Stimulated activated CD4-positive, alpha-beta T cell treated with anti-CD3 and anti-CD28 coated beads, TNF-alpha, amount 100 ng/mL, for 4 hours (primary cell): ENCODE measurements around the gene TP63.

Experiments
- DNase-seq, 3 experiments: peaks; one replicate each; pipeline ENCODE4 v3.0.0-alpha.2; 2020; ENCODE audit warnings: low read depth in 3 of 3

TP63 gene

GRCh38 chr3:189809583-189809982 lies 178.4 kb downstream of the TP63 start:
- no peak for DNase-seq

- DNase-seq, result no peak
Observed at GRCh38 chr3:189812806-189813465, 181.7 kb downstream of the TP63 start.

GRCh38 chr3:189813647-189814240 lies 182.6 kb downstream of the TP63 start:
- no peak for DNase-seq

DNA sequence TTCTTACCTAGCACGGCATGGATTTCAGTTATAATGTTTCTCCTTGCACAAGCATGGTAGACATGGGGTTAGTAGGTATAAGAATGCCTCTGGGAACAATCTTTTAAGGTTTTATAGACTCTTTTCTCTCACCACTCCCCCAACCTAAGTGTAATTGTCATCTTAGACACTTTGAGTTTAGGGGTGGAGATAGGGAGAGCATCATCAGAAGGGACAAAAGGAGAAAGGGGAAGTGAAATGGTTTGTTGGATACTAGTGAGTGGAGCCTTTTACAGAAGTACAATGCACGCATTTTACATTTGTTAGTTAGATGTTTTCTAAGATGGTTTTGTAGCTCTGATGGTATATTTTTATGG lies 189.2 kb downstream of the TP63 start:
- no peak for DNase-seq

DNA sequence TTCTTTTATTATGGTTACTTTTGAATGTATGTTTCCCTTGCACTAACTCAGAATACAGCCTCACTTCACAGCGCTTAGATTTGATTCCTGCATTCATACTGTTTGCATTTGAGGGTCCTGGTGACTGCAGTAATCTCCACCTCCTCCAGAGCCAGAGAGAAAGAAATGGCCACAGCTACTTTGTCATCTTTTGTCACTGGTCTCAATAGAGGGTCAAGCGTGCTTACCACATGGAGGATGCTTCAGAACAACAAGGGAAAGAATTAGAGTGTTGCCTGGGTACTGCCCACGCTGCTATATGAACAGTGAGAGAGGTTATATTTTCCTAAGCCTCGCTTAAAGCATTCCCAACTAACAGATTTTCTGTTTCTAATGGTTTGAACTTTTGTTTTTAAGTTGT lies 190.1 kb downstream of the TP63 start:
- DNase-seq, result no peak

GRCh38 chr3:189822726-189823125 lies 191.5 kb downstream of the TP63 start:
- no peak for DNase-seq

DNA sequence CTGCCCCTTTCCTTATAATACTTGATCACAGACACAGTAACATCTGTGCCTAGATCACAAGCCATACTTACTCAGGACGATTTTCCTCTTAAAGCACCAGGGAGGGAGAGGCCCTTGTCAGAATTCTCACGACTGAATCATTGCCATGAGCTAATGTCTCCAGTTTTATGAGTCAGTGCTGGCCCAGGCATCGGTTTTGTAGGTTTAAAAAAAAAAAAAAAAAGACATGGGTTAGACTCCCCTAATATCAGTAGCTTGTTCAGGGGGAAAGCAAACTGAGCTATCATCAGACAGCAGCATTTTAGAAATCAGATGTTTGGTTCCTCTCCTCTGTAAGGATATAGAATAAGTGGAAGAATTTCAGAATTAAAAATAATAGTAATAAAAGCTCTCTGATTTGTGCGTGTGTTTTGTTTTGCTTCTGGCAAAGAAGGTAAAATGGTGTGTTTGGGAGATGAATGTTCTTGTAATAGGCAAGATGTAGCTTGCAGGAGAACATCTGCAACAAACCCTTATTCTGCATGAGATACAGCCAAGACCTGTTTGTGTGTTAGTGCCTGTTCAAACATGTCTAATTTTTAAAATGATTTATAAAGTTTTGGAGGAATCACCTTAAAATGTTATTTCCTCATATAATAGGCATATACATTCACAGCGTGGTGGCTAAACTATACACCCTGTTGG lies 193.6 kb downstream of the TP63 start:
- no peak for DNase-seq

DNA sequence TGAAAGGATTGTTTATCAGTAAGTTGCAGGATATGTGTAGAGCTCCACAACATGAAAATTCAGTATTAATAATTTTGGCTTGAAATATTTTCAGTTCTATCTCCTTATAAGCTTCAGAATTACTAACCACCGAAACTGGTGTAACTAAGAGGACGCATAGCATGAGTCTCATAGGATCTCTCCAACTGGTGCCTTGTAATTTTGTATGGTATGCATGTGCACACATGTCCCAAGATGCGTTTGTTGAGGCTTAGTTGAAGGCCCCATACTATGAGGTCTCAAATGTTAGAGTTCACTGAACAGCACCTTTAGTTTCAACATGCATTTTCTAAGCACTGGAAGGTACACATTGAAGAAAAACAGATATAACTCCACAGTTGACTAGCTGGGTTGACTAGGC lies 195.4 kb downstream of the TP63 start:
- DNase-seq, result no peak

DNA sequence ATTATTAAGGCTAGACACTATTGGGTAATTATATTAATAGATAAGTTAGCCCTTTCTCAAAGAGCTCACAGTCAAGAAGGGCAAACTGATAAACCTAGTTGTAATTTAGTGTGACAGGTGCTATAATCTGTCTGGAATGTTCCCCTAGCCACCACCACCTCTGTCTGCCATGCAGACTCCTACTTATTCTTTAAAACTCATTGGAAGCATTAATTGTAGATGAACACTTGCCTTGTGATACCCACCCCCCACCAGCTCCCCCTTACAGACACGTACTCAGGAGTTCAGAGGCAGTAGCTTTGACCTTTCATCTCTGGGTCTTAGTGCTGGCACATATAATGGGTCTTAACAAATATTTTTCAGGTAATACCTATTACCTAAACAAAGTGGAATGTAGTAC lies 195.9 kb downstream of the TP63 start:
- no peak for DNase-seq

GRCh38 chr3:189830401-189830800 lies 199.2 kb downstream of the TP63 start:
- DNase-seq, result no peak

- no peak for DNase-seq
Observed at GRCh38 chr3:189833266-189833665, 202.1 kb downstream of the TP63 start.

DNA sequence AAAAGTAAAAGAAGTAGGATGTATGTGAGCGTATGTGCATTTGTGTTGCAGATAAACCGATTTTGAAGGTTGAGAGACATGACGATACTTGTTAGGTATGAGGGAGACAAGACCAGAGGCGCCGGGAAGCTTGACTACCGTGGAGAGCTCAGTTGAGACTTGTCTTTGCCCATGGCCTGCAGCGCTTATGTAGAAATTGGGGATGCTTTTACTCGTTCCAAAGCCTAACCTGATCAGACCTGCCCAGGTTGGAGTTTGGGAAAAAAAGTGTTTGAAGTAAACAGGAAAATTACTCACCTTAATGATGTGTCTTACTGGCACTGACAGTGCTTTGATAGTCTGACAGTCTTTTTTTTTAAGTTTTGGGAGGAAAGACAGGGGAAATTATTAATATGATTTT lies 202.8 kb downstream of the TP63 start:
- no peak for DNase-seq

- DNase-seq, result no peak
Observed at GRCh38 chr3:189834462-189834861, 203.3 kb downstream of the TP63 start.

GRCh38 chr3:189836795-189837194 lies 205.6 kb downstream of the TP63 start:
- DNase-seq, result no peak

DNA sequence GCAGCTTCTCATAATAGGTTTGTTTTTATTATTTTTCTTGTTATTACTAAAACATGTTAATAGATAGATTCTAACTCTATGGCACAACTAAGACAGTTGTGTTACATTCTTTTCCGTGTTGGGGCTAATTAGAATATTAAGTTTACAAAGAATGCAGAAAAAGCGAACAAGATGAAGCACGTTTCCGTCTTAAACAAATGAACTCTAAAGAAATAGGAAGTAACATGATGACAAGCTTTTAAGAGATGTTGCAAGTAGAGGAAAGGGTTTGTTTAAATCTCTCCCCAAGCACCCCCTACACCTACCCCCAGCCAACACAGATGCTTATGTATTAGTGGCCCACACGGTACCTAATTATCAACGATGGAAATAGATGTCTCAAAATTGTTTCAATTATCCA lies 207.1 kb downstream of the TP63 start:
- no peak for DNase-seq

- DNase-seq, result no peak
Observed at GRCh38 chr3:189839576-189839975, 208.4 kb downstream of the TP63 start.

DNA sequence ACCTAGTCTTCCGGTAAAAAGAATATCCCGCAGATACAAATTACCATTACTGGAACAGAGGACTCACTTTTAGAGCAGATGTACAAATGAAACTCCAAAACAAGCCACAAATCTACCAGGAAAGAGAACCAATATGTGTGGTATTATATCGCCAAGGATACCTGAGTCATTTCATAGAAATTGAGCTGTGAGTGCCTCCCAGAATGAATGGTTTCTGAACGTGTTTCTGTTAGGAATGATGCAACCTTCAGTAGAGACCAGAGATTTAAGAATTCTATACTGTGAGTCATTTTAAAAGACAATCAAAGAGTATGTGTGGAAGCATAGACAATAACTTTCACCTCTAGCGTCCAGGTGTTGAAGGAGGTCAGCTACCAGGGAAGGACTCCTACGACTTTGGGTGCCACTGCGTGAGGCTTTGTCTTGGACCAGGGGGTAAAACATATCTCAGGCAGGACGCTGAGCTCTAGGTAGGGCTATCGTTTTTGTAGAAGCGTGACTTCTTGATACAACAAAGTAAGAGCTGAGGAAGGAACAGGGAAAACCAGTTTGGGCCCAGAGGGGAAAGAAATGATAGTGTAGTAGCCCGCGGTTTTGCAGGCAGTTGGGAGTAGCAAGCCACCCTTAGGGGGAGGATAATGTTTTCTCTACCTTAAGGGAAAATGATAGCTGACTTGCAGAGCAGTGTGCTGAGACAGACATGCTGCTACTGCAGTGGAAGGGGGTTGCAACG lies 210.4 kb downstream of the TP63 start:
- DNase-seq, result no peak

DNA sequence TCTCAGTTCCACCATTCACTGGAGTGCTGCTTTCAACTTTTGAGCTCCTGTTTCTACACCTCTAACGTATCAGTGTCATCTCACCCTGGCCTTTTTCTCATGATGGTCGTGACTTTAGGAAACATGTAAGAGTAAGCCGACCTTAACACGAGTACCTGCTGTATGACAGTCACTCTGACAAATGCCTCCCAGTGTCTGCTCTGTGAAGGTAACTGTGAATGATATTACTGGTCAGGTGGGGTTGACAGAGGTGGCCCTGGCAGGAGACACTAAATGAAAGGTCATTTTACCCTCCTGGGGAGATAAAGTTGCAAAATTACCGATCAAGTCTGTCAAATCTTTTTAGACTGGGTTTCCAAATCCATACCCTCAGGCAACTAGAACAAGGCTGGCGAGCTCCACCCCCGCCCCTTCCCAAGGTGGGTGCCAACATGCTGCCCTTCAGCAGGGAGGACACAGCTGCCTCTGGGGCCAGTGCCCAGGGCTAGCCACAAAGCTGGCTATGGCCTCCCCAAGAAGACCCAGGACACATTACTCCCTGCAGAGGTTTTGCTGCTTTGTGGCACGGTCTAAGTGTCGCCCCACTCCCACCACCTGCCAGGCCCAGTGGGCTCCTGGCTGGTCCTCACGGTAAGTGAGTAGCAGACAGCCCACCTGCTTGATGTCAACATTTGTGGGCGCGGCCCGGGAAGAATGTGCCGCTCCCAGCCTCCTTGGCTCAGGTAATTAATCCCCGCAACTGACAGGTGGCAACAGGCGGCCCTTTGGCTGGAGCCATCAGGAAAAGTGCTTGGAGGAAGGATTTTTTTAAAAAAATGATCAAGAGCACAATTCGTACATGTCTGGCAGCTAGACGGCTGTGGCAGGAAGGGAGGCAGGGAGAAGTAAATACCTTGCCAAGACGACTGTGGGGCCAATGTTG lies 211.8 kb downstream of the TP63 start:
- DNase-seq, result no peak

DNA sequence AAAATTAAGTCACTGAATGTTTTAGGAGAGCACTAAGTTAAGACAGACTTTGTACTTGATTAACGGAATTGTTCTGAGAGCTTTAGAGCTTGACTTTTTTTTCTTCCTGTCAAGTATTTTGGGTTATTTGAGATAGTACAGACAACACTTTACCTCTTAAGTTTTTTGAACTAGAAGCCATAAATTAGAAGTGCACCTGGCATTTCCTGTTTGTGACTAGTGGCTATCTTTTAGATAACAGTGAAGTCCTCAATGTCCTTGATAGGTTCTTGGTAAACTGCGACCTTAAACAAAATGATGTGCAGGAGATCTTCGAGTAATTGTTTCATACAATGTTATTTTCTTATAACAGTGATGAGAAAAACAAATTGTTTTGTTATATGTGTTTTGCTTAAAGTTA lies 213.9 kb downstream of the TP63 start:
- no peak for DNase-seq

DNA sequence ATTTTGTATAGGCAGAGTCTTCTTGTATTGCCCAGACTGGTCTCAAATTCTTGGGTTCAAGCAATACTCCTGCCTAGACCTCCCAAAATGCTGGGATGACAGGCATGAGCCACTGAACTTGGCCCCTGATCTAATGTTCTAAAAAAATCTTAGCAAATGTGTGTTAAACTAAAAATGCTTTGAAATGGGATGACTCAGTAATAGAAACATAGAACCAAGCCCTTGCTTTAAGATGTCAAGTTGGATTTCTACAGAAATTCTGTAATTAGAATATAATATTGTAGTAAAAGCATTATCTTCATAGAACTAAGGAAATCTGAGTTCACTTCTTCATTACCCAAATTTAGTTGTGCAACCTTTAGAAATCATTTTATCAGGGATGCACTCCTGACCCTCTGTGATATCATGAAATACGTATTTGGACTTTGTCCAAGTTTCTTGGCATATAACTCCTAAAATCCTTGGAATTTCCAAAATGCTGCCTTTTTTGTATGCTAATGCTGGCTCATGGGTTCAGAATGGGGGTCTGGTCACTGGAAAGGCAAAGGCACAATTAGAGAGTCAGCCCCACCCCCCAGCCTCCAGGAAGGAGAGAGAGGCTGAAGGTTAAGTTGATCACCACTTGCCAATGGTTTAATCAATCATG lies 217.3 kb downstream of the TP63 start:
- no peak for DNase-seq

DNA sequence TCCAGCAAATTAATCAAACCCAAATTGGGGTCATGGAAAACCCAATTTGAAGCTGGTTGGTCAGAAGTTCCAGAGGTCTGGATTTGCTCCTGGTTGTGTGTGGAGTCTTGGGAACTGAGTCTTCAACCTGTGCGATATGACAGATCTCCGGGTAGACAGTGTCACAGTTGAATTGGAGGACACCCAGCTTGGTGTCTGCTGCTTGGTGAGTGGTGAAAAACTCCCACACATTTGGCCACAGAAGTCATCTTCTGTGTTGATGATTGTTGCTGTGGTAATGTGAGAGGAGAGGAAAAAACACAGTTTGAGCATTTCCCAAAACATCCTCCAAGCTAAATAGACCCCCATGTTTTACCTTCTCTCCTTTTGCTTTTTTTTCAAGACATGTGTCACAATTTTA lies 218.1 kb downstream of the TP63 start:
- DNase-seq, result no peak
